Kidney capillary endothelial cell (primary cell): ENCODE results near the gene ITPK1.
"Not testable (repeated sequence)": the region's sequence is repeated elsewhere in the genome, so short reads cannot be mapped to it uniquely, and the experiment has no call there.

Source experiments
- DNase-seq: peaks from one replicate; pipeline ENCODE4 v3.0.0-alpha.2; 2018; ENCODE audit warnings: low spot score

The ITPK1 gene

DNA sequence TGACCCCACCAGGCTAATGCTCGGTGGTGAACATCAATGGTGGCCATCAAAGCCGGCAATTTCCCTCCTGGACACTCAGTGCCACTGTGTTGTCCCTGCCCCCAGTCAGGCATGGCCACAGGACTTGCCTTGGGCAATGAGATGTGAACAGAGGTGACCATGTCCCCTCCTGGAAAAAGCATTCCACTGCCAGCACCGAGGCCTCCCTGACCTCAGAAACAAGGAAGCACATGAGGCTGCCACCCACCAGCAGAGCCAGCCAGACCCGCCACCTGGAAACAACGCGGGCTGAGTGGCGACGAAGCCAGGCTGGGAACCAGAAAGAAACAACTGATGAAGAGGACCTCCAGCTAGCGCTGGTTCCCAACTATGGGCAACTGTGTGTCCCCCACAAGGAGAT, 31.8 kb downstream of the ITPK1 start:
- DNase-seq: no peak

DNA sequence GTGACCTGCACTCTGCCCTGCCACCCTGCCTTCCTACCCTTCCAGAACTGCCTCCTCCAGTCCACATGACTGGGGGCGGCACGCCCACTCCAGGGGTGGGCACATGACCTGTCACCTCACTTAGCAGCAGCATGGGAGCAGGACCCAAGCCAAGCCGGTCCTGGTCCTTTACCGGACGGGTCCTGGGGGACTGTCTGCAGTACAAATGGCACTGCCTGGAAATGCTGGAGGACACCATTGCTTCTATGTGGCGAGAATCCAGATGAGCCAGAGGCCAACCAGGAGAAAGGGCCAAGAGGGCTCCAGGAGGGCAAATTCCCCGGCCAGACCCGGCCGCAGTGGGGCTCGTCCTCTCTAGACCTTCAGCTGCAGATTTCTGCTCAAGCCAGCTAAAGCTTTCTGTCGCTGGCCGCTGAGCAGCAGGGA, 33.1 kb downstream of the ITPK1 start:
- DNase-seq: no peak

DNA sequence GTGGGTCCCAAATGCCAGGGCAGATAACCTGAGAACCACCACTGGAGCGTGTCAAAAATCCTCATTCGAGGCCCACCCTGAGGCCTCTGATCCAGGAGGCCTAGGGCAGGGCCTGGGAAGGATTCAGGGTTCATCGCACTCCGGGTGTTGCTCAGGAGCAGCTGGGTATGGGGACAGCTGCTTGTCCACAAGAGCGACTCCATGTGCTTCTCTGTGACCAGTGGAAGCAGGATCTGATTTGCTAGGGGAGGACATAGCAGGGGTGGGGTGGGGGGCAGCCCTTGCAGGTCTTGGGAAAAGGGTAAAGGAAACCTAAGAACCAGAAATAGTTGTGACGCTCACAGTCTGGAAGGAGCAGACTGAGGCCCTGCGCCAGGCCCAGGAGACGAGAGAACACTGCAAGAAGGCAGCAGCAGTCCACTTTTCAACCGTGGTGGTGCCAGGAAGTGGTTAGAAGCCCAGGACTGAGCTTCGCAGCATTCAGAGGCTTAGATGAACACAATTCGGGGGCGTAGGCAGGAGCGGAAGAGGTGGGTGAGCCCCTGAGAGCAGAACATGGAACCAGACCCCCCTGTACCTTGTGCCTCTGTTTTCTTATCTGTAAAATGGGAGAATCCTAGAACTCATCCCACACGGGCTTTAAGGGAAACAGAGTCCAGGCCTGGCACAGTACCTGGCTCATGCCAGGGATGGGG, 33.7 kb downstream of the ITPK1 start:
- DNase-seq: no peak

DNA sequence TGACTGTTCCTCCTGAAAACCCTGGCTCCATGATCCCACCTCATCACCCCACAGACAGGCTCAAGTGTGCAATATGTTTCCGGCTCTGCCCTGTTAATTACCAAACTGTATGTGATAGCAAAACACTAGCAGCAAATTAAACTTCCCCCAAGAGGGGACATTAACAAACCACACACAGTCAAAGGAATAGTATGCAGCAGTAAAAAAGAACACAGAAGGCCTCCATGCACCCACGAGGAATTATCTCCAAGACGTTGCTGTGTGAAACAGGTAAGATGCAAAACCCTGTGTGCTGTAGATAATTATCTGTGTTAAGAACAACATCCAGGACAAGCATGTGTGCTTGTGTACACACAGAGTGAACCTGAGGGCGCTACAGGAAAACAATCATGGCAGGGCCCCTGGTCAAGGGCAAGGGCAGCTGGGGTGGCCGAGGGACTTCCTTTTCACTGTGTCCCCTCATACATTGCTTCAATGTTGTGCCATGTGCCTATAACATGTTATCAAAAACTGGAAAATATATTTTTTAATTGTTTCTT, 35.8 kb downstream of the ITPK1 start:
- DNase-seq: no peak

DNA sequence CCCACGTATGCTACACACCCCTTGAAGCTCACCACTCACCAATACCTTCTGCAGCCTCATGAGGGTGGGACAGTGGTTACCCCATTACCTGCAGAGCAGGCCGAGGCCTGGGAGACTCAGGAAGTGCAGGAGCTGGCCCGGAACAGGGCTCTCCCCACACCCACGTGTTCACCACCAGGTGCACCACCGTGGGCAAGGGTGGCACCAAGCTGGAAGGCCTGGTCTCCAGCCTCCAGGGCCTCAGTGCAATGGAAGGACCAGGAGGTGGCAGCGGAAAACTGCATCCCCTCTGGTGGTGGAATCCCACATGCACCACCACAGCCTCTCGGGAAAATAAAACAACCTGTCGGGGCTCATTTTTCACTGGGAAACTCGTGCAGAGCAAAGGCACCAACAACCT, 36.4 kb downstream of the ITPK1 start:
- DNase-seq: no peak

DNA sequence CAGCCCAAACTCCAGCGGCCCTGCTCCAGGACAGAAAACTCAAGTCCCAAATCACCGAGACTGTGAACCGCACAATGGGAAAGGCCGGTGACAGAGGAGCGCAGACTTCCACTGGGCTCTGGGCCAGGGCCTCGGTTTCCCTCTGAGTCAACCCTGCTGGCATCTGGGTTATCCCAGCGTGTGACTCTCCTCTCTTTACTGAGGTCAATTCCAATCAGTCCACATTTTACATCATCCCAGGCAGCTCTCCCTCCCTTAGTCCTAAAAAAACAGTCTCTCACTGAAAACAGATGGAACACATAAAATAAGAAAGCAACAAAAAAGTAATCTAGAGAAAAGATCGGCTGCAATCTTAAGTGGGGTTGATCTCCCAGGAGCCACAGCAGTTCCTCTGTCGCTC, 36.9 kb downstream of the ITPK1 start:
- DNase-seq: no peak

DNA sequence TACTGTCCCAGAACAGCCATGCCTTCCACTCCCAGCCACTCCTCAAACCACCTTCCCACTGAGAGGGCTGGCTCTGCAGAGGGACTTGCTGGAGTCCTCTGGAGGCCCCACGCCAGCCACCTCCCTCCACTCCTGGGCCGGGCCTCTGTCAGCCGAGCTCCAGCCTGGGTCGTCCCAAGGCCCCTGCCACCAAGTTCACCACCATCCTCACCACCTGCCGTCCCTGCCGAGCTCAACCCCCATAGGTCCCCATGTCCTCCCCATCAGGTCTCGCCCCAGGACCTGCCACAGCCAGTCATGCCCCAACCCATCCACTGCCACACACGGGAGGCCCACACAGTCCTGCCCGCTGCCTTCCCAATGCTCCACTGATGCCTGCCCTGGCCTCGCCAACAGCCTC, 39.0 kb downstream of the ITPK1 start:
- no peak for DNase-seq

DNA sequence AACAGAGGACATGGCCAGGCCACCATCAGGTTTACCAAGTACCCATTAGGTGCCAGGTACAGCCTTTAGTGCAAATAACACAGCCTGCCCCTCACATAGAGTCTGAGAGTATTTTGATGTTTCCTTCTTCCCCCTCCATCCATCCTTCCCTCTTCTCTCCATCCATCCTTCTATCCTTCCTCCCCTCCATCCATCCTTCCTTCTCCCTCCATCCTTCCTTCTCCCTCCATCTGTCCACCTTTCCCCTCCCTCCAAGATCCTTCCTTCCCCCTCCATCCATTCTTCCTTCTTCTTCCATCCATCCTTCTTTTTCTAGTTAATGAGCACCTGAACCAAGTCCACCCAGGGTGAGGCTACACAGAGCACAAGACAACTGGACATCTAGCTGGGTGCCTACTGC, 39.8 kb downstream of the ITPK1 start:
- DNase-seq: no peak

DNA sequence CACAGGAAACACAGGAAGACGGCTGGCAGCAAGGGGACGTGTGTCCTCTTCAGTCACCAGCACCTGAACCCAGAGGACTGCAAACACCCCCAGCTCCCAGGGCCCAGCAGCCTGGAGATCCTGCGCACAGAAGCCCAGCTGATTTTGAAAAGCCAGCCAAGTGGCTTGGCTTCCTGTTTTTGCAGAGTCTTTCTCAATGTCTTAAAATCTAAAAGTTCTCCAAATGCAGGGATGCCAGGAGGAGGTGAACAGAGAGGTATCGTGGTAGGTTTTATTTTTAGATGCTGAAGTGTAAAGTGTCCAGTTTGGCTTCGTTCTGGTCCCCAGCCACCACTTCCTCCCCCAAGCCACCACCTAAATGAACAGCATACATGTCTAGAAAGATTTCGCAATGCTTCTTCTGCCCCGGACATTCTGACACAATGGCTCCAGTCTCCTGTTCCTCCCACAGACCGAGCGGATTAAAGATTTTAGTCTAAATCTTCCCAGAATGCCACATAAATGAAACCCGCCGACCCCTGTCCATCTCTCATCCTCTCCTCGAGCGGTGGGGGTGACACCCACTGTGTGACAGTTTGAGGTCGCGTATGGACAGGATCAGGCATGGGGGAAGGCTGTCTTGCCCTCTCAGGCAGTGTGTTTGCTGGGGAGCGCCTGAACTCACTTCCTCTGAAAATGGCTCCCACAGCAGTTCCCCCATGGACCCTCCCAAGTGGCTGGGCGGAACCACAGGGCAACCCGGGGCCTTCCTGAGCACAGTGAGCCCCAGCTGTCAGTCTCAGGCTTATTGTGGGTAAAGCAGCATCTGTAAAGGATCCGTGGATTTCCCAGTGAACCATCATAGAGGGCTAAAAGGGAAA, 41.6 kb downstream of the ITPK1 start:
- DNase-seq: no peak

DNA sequence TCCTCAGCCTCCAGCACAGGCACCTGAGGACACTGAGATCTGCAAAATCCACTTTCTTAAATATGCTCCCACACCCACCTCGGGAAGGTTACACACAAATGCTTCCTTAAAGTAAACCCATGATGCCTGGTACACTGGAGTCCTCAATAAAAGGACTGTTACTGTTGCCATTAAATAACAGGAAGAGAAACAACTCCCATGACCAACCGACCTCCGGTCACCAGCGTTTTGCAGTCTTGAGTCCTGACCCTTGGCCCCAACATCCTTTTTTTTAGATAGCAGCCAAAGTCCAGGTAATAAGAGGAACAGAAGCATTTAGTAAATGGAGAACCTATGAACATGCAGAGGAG, 42.4 kb downstream of the ITPK1 start:
- DNase-seq: no peak

DNA sequence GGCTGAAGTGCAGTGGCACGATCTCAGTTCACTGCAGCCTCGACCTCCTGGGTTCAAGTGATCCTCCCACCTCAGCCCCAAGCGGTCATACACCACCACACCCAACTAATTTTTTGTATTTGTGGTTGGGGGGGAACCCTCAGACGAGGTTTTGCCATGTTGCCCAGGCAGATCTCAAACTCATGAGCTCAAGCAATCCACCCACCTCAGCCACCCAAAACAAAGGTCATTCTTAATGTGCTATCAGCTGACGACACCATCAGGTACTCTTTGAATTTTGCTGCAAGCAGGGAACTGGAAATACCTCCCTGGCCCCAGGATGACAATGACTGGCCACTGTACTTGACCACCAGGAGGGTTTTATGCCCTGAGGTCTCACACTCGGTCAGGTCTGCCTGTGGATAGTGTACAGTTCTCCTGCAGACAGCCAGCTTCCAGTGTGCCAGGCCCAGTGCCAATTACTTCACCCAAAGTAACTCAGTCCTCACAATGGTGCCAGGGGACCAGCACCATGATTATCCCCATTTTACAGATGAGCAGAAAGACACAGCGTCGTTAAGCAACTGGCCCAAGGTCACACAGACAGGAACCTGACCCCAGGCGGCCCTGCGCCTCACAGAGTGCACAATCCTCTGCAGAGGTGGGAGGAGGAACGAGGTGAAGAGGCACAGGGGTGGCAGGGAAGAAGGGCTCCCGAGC, 42.9 kb downstream of the ITPK1 start:
- DNase-seq: no peak

DNA sequence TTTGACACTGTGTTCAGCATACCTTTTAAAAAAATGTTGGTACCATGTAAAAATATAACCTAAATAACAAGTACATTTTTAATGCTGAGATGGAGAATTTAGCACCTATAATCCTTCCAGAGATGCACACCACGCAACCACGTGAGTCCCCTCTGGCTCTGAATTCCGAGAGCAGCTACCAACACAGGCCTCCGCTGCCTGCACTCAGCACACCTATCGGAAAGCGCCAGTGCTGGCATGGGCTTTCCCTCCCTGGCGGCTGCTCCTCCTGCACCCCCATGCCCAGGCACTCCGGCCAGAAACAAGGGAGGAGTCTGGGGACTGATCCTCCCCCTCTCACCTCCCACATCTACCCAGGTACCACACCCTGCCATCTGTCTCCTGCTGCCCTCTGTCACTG, 47.0 kb downstream of the ITPK1 start:
- DNase-seq: no peak

DNA sequence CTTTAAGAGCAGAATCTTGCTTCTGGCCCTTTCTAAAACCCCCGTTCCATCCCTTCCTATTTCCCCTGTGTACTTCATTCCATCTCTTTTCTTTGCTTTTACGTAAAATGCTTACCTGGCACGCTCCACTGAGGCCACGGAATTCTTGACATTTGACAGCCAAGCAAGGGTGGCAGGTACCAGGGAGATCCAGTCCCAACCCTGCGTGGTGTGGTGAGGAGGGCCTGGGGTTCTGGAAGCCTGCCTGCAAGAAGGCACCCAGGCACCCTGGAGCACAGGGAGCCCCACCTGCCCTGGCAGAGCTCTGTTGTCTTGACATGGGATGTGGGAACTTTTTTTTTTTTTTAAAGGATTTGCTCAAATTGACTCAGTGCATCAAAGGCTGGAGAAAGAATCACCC, 48.6 kb downstream of the ITPK1 start:
- no peak for DNase-seq

DNA sequence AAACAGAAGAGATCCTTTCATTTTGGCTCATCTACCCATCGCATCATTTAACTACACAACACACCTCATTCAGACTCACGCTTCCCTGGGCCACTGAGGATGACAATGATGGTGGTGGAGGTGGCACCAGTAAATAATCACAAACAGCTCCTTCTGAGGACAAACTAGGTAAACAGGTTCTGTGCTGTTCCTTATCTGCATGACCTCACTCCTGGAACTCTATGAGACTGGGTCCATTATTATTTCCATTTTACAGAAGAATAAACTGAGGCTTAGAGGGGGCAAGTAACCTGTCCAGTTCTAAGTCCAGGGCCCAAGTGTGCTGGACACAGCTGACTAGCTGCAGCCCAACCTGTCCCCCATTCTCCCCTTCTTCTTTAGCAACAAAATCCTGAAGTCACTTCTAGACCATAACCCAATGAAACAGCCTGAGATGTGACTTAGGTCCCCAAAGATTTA, 50.4 kb downstream of the ITPK1 start:
- no peak for DNase-seq

DNA sequence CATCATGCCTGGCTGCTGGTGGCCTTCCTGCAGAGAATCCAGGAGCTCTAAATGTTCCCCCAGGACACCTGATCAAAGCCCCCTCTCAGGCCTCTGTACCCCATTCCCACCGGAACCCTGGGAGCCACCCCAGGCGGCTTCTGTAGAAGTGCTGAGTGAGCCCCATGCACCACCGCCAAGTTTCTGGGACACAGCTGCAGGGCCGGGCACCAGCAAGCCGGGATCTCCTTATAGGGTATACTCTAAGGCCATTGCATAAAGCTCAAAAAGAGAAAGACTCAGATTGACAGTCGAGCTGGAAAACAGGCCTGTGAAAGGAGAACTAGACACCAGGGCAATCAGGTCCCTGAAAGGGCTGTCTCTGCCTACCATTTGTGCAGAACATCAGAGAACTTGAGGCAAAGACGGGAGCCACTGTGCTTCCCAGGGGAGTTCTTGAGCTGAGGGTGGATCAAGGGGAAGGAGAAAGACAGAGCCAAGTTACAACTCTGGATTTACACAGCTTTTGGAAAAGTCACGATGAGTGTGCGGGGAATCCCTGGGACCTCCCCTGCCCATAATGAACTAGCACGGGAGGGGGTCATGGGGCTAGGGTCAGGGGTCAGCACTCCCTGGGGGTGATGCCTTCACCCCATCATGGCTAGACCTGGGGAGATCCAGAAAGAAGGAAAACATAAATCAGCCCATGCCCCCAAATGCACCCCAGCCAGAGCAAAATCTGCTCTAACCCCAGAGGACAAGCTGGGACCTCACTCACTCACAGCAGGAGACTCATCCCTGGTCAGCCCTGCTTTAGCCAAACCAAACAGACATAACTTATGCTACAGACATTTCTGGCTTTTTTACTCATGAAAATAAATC, 51.1 kb downstream of the ITPK1 start:
- no peak for DNase-seq

DNA sequence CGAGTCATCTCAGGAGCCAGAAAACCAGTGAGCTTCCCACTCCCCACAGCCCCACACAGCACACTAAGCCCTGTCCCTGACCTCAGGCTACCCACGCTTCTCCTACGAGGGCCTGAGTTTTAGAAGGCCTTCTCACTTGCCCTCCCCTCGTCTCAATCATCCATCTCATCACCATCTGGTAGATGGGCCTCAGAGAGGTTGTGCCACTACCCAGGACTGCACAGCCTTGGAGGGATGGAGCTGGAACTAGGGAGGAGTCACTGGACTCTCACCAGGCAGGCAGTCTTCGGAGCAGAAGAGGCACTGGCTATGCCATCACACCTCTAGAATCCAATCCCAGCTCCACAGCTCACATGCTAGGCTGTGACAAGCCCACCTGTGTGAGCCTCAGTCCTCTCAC, 52.3 kb downstream of the ITPK1 start:
- no peak for DNase-seq

DNA sequence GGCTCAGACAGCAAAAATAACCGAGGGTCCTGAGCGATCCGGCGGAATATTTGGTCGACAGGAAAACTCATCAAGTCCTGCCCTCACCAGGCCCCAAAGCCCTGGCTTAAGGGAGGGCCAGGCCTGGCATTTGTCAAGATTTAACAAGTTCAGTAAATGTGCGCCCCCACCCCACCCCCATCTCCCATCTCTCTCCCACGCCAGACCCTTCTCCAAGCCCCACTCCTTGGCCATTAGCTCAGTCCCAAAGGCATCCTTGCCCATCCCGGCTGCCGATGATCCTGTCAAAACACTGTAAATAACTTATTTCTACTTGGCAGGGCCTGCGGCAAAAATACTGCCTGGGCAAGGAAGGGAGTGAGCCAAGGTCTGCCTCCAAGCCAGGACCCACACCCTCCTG, 52.8 kb downstream of the ITPK1 start:
- no peak for DNase-seq

DNA sequence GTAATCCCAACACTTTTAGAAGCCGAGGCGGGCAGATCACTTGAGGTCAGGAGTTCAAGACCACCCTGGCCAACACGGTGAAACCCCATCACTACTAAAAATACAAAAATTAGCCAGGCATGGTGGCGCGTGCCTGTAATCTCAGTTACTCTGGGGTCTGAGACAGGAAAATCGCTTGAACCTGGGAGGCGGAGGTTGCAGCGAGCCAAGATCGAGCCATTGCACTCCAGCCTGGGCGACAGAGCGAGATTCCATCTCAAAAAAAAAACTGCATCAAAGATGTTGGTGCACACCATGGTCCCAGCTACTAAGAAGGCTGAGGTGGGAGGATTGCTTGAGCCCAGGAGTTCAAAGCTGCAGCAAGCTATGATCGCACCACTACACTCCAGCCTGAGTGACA, 53.7 kb downstream of the ITPK1 start:
- DNase-seq: not testable (repeated sequence)

DNA sequence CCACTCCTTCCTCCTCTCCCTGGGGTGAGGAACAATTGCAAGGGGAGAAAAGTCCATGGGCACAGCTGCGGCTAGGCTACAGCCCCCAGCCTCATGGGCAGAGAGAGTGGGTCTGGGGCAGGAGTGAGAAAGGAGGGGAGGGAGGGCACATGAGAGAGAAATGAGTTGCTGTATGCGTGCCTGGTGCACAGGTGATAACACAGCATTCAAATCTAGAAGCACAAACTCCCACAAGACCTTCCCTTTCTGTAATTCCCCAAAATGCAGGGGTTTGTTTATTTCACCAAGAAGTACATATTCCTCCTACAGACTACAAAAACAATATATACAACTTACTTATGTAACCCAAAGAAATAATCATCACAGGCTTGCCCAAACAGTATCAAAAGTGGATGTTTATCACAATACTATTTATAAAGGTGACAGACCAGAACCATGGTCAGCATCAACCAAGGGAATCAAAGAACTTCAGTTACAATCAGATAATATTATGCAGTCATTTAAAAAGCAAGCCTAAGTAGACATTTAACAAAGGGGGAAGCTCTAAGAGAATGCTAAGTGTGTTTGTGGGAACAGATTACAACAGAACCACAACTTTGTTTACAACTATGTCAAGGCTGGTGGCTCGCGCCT, 54.2 kb downstream of the ITPK1 start:
- no peak for DNase-seq

DNA sequence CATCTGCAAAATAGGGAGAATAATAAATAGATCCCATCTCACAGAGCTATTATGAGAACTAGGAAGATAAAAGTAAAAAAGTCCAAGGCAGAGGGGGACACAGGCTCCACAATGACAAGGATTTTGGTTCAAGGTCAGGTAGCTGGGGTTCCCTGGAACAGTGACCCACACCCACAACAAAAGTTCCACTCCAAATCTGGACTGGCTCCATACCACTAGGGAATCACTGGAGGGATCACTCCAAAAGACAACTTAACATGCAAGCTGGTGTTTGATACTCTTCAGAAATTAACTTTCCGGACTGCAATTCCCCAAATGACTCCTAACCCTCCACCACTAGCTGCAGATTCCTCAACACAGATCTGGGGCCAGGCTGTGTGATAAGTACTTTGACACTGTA, 54.9 kb downstream of the ITPK1 start:
- DNase-seq: no peak

DNA sequence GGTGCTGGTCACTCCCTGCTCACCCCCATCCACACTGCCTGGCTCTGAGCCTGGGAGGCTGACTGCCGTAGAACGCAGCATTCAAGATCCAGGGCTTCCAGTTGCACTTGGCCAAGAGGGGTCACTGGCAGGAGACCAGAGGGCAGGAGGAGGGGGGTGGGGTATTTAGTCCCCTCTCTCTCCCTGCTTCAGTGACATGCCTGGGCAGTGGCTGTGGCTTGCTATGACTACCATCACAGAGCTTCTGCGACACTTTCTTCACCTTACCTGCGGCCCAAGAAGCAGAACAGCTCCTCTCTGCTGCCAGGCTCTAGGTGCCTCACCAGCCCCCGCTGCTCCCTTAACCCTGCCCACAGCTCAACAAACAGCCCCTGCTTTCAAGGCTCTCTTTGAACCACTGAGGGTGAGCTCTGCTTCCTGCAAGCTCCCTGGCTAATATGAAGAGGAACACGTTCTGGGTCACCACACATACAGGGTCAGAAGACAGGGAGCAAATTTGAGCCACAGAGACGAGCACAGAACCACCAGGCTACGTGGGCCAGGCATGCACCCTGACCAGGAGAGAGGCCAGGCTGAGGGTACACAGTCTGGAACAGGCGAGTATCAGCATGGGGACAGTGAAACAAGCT, 55.7 kb downstream of the ITPK1 start:
- DNase-seq: no peak
